ENCODE results near the gene IRF6.
A peak's percentile ranks its signal among the peaks of the same experiment; 100 is the strongest.

Gene IRF6

DNA sequence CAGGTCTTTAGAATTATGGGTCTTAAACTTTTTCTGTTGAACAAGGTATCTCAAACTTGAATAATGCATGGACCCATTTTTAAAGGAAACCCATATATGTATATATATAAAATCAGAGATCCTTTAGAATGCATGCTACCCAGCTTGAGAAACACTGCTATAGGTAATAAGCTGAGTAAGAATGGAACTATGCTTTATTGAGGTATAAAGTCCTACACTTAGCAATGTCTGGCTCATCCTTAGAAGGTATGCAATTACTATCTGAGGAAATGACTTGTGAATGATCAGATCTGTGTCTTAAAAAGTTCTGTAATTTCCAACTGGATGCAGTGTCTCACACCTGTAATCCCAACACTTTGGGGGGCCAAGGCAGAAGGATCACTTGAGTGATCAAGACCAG lies 38.8 kb downstream of the IRF6 start:
- Histone ChIP-seq H3K4me3 (ENCODE audit: insufficient read depth, low read depth, low read length, poor library complexity, severe bottlenecking) (peak overlapping the region; percentile 66), H3K4me1 (ENCODE audit: control insufficient read depth, insufficient read depth, low read length, poor library complexity, severe bottlenecking) (peaks cover 47% of the 10 kb centered on the region), H3K27me3 (replicated peaks; ENCODE audit: control insufficient read depth, insufficient read depth, low read length, poor library complexity, severe bottlenecking) (no peaks in the 10 kb centered on the region), H3K27ac (ENCODE audit: insufficient read depth, low read length, poor library complexity, severe bottlenecking) (peak overlapping the region; percentile 75), H3K9me3 (ENCODE audit: control insufficient read depth, low read length) (no peaks in the 10 kb centered on the region), H3K36me3 (ENCODE audit: control insufficient read depth, insufficient read depth, low read length) (peaks cover 30% of the 10 kb centered on the region)
- no peak for DNase-seq

- no peaks in the 10 kb centered on the region for H3K27me3 ChIP-seq (replicated peaks; ENCODE audit: control insufficient read depth, insufficient read depth, low read length, poor library complexity, severe bottlenecking)
- peak overlapping the region; percentile 50 for H3K27ac ChIP-seq (ENCODE audit: insufficient read depth, low read length, poor library complexity, severe bottlenecking)
- no peak for DNase-seq
- no peak overlapping the region for H3K4me3 ChIP-seq (ENCODE audit: insufficient read depth, low read depth, low read length, poor library complexity, severe bottlenecking)
- H3K4me1 ChIP-seq (ENCODE audit: control insufficient read depth, insufficient read depth, low read length, poor library complexity, severe bottlenecking) = peaks cover 47% of the 10 kb centered on the region
- H3K36me3 ChIP-seq (ENCODE audit: control insufficient read depth, insufficient read depth, low read length) = peaks cover 40% of the 10 kb centered on the region
- H3K9me3 ChIP-seq (ENCODE audit: control insufficient read depth, low read length) = no peaks in the 10 kb centered on the region
Observed at GRCh38 chr1:209766051-209766450, 39.9 kb downstream of the IRF6 start.

GRCh38 chr1:209761011-209761635 lies 44.8 kb downstream of the IRF6 start:
- peaks cover 64% of the 10 kb centered on the region for H3K4me1 ChIP-seq (ENCODE audit: control insufficient read depth, insufficient read depth, low read length, poor library complexity, severe bottlenecking)
- DNase-seq = no peak
- H3K36me3 ChIP-seq (ENCODE audit: control insufficient read depth, insufficient read depth, low read length) = peaks cover 60% of the 10 kb centered on the region
- no peaks in the 10 kb centered on the region for H3K9me3 ChIP-seq (ENCODE audit: control insufficient read depth, low read length)
- no peak overlapping the region for H3K4me3 ChIP-seq (ENCODE audit: insufficient read depth, low read depth, low read length, poor library complexity, severe bottlenecking)
- no peaks in the 10 kb centered on the region for H3K27me3 ChIP-seq (replicated peaks; ENCODE audit: control insufficient read depth, insufficient read depth, low read length, poor library complexity, severe bottlenecking)
- peak overlapping the region; percentile 41 for H3K27ac ChIP-seq (ENCODE audit: insufficient read depth, low read length, poor library complexity, severe bottlenecking)

DNA sequence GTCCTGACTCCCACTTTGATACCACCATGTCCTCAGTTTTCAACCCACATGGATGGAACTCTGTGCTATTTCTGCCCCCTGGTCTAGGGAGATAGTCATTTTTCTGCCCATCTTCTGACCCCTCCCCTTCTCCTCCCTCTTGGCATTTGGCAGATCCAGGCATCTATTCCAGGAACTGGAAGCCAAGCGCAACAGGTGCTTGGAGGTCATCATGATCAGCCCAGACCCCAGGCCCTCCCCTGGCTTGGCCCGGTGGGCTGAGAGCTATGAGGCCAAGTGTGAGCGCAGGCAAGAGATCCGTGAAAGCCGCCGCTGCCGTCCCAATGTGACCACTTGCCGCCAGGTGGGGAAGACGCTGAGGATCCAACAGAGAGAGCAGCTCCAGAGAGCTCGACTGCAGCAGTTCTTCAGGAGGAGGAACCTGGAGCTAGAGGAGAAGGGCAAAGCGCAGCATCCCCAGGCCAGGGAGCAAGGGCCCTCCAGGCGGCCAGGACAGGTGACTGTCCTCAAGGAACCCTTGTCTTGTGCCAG lies 46.0 kb downstream of the IRF6 start:
- no peaks in the 10 kb centered on the region for H3K9me3 ChIP-seq (ENCODE audit: control insufficient read depth, low read length)
- peak overlapping the region; percentile 41 for H3K27ac ChIP-seq (ENCODE audit: insufficient read depth, low read length, poor library complexity, severe bottlenecking)
- peaks cover 66% of the 10 kb centered on the region for H3K4me1 ChIP-seq (ENCODE audit: control insufficient read depth, insufficient read depth, low read length, poor library complexity, severe bottlenecking)
- H3K36me3 ChIP-seq (ENCODE audit: control insufficient read depth, insufficient read depth, low read length) = peaks cover 56% of the 10 kb centered on the region
- DNase-seq = no peak
- peak overlapping the region; percentile 8 for H3K4me3 ChIP-seq (ENCODE audit: insufficient read depth, low read depth, low read length, poor library complexity, severe bottlenecking)
- no peaks in the 10 kb centered on the region for H3K27me3 ChIP-seq (replicated peaks; ENCODE audit: control insufficient read depth, insufficient read depth, low read length, poor library complexity, severe bottlenecking)

DNA sequence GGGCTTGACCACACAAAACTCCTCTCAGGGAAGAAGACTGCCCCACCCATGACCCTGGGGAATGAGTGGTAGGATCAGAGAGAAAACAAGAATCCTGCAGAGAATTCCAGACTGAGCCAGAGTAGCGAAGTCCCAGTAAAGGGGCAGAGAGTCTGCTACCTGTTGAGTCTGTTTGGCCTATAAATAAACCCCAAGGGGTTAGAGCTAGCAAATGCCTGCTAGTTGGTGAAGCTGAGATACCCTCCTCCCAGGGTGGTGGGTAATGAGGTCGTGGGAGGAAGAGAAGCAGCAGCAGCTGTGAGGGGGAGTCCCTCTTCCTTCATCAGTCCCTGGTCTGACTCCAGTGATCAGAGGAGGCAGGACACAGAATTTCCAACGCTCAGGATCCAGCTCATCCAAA lies 47.5 kb downstream of the IRF6 start:
- Histone ChIP-seq H3K27me3 (replicated peaks; ENCODE audit: control insufficient read depth, insufficient read depth, low read length, poor library complexity, severe bottlenecking) (no peaks in the 10 kb centered on the region), H3K4me1 (ENCODE audit: control insufficient read depth, insufficient read depth, low read length, poor library complexity, severe bottlenecking) (peaks cover 64% of the 10 kb centered on the region), H3K9me3 (ENCODE audit: control insufficient read depth, low read length) (no peaks in the 10 kb centered on the region), H3K27ac (ENCODE audit: insufficient read depth, low read length, poor library complexity, severe bottlenecking) (peak overlapping the region; percentile 74), H3K36me3 (ENCODE audit: control insufficient read depth, insufficient read depth, low read length) (peaks cover 45% of the 10 kb centered on the region), H3K4me3 (ENCODE audit: insufficient read depth, low read depth, low read length, poor library complexity, severe bottlenecking) (peak overlapping the region; percentile 66)
- DNase-seq = no peak

GRCh38 chr1:209756615-209757445 lies 49.1 kb downstream of the IRF6 start:
- H3K36me3 ChIP-seq (ENCODE audit: control insufficient read depth, insufficient read depth, low read length) = peaks cover 30% of the 10 kb centered on the region
- peak overlapping the region; percentile 74 for H3K27ac ChIP-seq (ENCODE audit: insufficient read depth, low read length, poor library complexity, severe bottlenecking)
- no peaks in the 10 kb centered on the region for H3K27me3 ChIP-seq (replicated peaks; ENCODE audit: control insufficient read depth, insufficient read depth, low read length, poor library complexity, severe bottlenecking)
- H3K9me3 ChIP-seq (ENCODE audit: control insufficient read depth, low read length) = no peaks in the 10 kb centered on the region
- H3K4me3 ChIP-seq (ENCODE audit: insufficient read depth, low read depth, low read length, poor library complexity, severe bottlenecking) = peak overlapping the region; percentile 66
- peaks cover 73% of the 10 kb centered on the region for H3K4me1 ChIP-seq (ENCODE audit: control insufficient read depth, insufficient read depth, low read length, poor library complexity, severe bottlenecking)
- peak in 1 of 3 donors; percentile 25 for DNase-seq

- Histone ChIP-seq H3K36me3 (ENCODE audit: control insufficient read depth, insufficient read depth, low read length) (peaks cover 22% of the 10 kb centered on the region), H3K27me3 (replicated peaks; ENCODE audit: control insufficient read depth, insufficient read depth, low read length, poor library complexity, severe bottlenecking) (no peaks in the 10 kb centered on the region), H3K4me3 (ENCODE audit: insufficient read depth, low read depth, low read length, poor library complexity, severe bottlenecking) (peak within 1 kb of the TSS; percentile 66), H3K27ac (ENCODE audit: insufficient read depth, low read length, poor library complexity, severe bottlenecking) (peak within 1 kb of the TSS; percentile 74), H3K4me1 (ENCODE audit: control insufficient read depth, insufficient read depth, low read length, poor library complexity, severe bottlenecking) (peaks cover 73% of the 10 kb centered on the region), H3K9me3 (ENCODE audit: control insufficient read depth, low read length) (no peaks in the 10 kb centered on the region)
- DNase-seq = peak; percentile 51 to 68 (median 61)
Observed at GRCh38 chr1:209755926-209756614, 49.9 kb downstream of the IRF6 start, which contains the start of gene TRAF3IP3. TSS of gene TRAF3IP3 (plus strand) at chr1:209756053. CDS start at chr1:209760040, 3,987 bp downstream.

DNA sequence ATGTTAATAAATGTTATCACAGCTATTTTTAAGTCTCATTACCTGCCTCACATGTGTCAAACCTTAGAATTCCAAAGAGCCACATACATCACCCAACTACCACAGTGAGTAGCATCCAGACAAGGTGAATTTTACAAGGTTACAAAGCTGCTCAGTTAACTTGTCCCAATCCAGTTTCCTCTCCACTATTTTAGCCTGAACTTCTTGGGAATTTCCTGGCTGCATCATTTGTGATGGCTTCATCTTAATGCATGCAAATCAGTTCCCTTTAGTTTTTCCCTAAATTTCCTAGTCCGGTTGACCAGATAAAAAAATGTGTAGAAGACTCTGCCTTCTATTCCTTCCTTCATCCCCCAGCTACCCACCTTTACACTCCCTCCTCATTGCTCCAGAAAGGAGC lies 50.7 kb downstream of the IRF6 start:
- DNase-seq = no peak
- Histone ChIP-seq H3K9me3 (ENCODE audit: control insufficient read depth, low read length) (no peaks in the 10 kb centered on the region), H3K27me3 (replicated peaks; ENCODE audit: control insufficient read depth, insufficient read depth, low read length, poor library complexity, severe bottlenecking) (no peaks in the 10 kb centered on the region), H3K36me3 (ENCODE audit: control insufficient read depth, insufficient read depth, low read length) (peaks cover 14% of the 10 kb centered on the region), H3K27ac (ENCODE audit: insufficient read depth, low read length, poor library complexity, severe bottlenecking) (peak overlapping the region; percentile 74), H3K4me1 (ENCODE audit: control insufficient read depth, insufficient read depth, low read length, poor library complexity, severe bottlenecking) (peaks cover 72% of the 10 kb centered on the region), H3K4me3 (ENCODE audit: insufficient read depth, low read depth, low read length, poor library complexity, severe bottlenecking) (peak overlapping the region; percentile 66)

DNA sequence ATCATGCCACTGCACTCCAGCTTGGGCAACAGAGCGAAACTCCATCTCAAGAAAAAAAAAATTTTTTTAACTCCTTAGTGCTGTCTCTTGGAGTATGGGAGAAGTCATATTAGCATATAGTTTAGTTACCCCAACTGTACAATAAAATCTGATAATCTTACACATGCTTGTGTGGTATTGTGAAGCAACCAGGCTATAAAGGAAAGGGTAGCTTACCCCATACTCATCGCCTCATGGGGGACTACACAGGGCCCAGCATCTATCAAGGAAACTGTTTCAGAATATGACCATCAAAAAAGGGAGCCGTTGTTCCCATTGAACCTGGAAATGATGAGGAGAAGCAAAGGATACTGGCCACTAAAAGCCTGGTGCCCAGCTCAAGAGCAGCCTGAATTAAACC lies 53.1 kb downstream of the IRF6 start:
- DNase-seq = no peak
- no peak overlapping the region for H3K4me3 ChIP-seq (ENCODE audit: insufficient read depth, low read depth, low read length, poor library complexity, severe bottlenecking)
- H3K9me3 ChIP-seq (ENCODE audit: control insufficient read depth, low read length) = no peaks in the 10 kb centered on the region
- H3K36me3 ChIP-seq (ENCODE audit: control insufficient read depth, insufficient read depth, low read length) = no peaks in the 10 kb centered on the region
- no peaks in the 10 kb centered on the region for H3K27me3 ChIP-seq (replicated peaks; ENCODE audit: control insufficient read depth, insufficient read depth, low read length, poor library complexity, severe bottlenecking)
- no peak overlapping the region for H3K27ac ChIP-seq (ENCODE audit: insufficient read depth, low read length, poor library complexity, severe bottlenecking)
- peaks cover 66% of the 10 kb centered on the region for H3K4me1 ChIP-seq (ENCODE audit: control insufficient read depth, insufficient read depth, low read length, poor library complexity, severe bottlenecking)

Data from effector memory CD4-positive, alpha-beta T cell (primary cell).